Stimulated activated CD4-positive, alpha-beta T cell treated with anti-CD3 and anti-CD28 coated beads, Interleukin-1b, Interleukin-23, amount 100 ng/mL, for 48 hours (primary cell): Measurements from ENCODE around the gene ANKRD63.
A peak's percentile ranks its signal among the peaks of the same experiment; 100 is the strongest.

Experiments used
- DNase-seq: peaks from one replicate; pipeline ENCODE4 v3.0.0-alpha.2; 2020

The ANKRD63 gene

GRCh38 chr15:40240619-40241221 is 42.1 kb downstream of the ANKRD63 start:
- DNase-seq, result no peak

GRCh38 chr15:40239693-40240618 is 42.9 kb downstream of the ANKRD63 start:
- no peak for DNase-seq

GRCh38 chr15:40239404-40239692 is 43.5 kb downstream of the ANKRD63 start:
- no peak for DNase-seq

GRCh38 chr15:40238532-40239403 is 44.1 kb downstream of the ANKRD63 start, which contains the start of gene PAK6:
Gene PAK6, plus strand, starts transcription at chr15:40239063. Its CDS starts 25,723 bp downstream, at chr15:40264786.
- peak; percentile 57 for DNase-seq

- no peak for DNase-seq
Measured at GRCh38 chr15:40235201-40235885, 47.5 kb downstream of the ANKRD63 start.

- no peak for DNase-seq
Measured at GRCh38 chr15:40234783-40235182, 48.1 kb downstream of the ANKRD63 start.

GRCh38 chr15:40233727-40234577 is 48.9 kb downstream of the ANKRD63 start:
- no peak for DNase-seq

GRCh38 chr15:40232625-40233070 is 50.2 kb downstream of the ANKRD63 start:
- DNase-seq, result no peak
